AG10803 (cell line): ENCODE data around the gene ARHGAP26.
A peak's percentile ranks its signal among the peaks of the same experiment; 100 is the strongest.

Source experiments
- DNase-seq: peaks from one replicate; pipeline ENCODE4 v3.0.0; 2010; ENCODE audit warnings: low read depth
- H3K4me3 ChIP-seq: 2 replicates; pipeline ENCODE4 v1.5.1; 2011; ENCODE audit warnings: mild to moderate bottlenecking, low read length, control low read depth
- CTCF ChIP-seq: conservative IDR thresholded peaks from 2 replicates; pipeline ENCODE4 v1.5.1; 2011; ENCODE audit warnings: mild to moderate bottlenecking, low read length, control low read depth, inconsistent platforms

The ARHGAP26 gene

GRCh38 chr5:143006501-143006900 is 236.3 kb downstream of the ARHGAP26 start:
- H3K4me3 ChIP-seq, result no peak overlapping the region
- peak; percentile 29 for DNase-seq
- TF ChIP-seq CTCF, result no peak

GRCh38 chr5:143008032-143008431 is 237.9 kb downstream of the ARHGAP26 start:
- no peak overlapping the region for H3K4me3 ChIP-seq
- no peak for TF ChIP-seq CTCF
- DNase-seq, result no peak

DNA sequence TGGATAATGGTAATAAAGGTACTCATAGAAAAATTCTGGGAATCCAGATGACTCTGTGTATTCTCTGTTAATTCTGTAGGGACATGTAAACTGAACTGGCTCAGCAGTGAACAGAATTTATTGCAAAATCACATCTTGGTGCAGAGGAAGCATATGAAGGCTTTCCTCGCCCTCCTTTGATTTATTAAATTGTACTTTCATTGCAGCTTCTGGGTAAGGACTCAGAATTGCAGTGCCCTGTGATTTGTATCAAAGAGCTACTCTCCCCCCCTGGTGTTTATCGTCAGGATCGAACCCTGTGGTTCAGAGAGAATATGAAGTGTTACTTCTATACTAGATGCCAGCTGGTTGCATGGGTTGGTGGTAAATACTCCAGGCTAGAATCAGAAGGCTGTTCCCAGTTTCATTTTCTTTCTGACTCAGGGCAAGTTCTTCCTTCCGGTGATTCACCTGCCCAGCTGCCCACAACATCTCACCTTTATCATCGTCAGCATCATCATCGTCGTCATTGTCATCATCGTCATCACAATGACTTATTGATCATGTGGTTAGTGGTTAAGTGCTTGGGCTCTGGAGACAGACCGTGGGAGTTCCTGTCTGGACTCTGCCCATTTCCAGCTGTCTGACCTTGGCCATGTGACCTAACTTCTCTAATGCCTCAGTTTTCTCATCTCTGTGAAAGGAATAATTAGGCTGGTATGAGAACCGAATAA is 238.8 kb downstream of the ARHGAP26 start:
- H3K4me3 ChIP-seq, result peak overlapping the region; percentile 26
- DNase-seq, result peak; percentile 93
- peak; percentile 30 for TF ChIP-seq CTCF

GRCh38 chr5:143010351-143010750 is 240.2 kb downstream of the ARHGAP26 start:
- no peak for DNase-seq
- no peak for TF ChIP-seq CTCF
- no peak overlapping the region for H3K4me3 ChIP-seq

DNA sequence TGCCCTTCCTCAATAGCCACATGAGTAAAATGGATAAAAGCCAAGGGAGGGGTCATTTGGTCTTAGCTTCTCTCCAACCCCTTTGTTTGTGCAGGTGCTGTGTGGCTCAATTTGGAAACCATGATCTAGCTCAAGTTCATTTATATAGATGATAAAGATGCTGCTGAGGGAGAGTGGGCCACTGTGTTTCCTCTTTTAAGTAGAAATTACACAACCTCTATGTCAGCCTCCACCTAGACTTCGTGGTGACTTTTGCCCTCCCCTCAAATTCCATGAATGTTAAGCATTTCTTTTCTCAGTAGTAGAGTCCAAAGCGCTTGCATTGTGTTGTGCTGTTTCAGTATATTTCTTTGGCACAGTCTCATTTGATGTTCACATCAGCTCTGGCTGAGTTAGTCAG is 241.4 kb downstream of the ARHGAP26 start:
- H3K4me3 ChIP-seq, result no peak overlapping the region
- DNase-seq, result peak; percentile 79
- no peak for TF ChIP-seq CTCF

GRCh38 chr5:143013176-143013891 is 243.2 kb downstream of the ARHGAP26 start:
- no peak for TF ChIP-seq CTCF
- DNase-seq, result no peak
- H3K4me3 ChIP-seq, result no peak overlapping the region
